GM12878 (cell line): ENCODE measurements around the gene TAF11L14. TPM values are rescaled to one million over a fixed set of nuclear protein-coding genes. Genes with fewer than 3 reads are reported as not detected.

Experiments used
- ATAC-seq: fragments of 200-7000 bp; cut with Tn5 transposase; 3 replicates; pipeline ENCODE4 v1.9.1; 2020; ENCODE audit warnings: mild to moderate bottlenecking, moderate library complexity
- BruUV-seq: library from RNA; stranded (reverse); fragments of 400-500 nt; replicated peaks from 2 replicates; lab custom pipeline; 2021; lab: Mats Ljungman, UMichigan
- CTCF ChIA-PET: fragments of 300-600 bp; sonication (Branson Sonifier 250); formaldehyde crosslinking; extraction: SDS; loops from one replicate; lab custom pipeline; 2021; ENCODE audit warnings: inconsistent platforms; lab: Yijun Ruan, JAX
- POLR2A ChIA-PET: fragments of 350-600 bp; formaldehyde crosslinking; extraction: SDS; loops from one replicate; lab custom pipeline; 2021; ENCODE audit warnings: inconsistent platforms; lab: Charles Lee
- RAD21 ChIA-PET: fragments of 300-600 bp; sonication (Branson Sonifier 250); formaldehyde crosslinking; loops from one replicate; lab custom pipeline; 2023; ENCODE audit warnings: antibody characterized with exemption; ENCODE audit not compliant: unreplicated experiment; lab: Charles Lee
- SMC1A ChIA-PET: fragments of 300-600 bp; sonication (Branson Sonifier 250); formaldehyde crosslinking; loops from one replicate; lab custom pipeline; 2023; ENCODE audit not compliant: unreplicated experiment, uncharacterized antibody; lab: Charles Lee
- DNase-seq: peaks from one replicate; pipeline ENCODE4 v3.0.0-alpha.2; 2011; ENCODE audit warnings: low read depth, low spot score
- FAIRE-seq: peaks from 3 replicates; lab custom pipeline; 2011; peaks lifted over from hg19 to GRCh38; lab: Jason Lieb, UNC
- H2AFZ ChIP-seq: 2 replicates; pipeline ENCODE4 v1.6.0; 2011; ENCODE audit warnings: low read depth, low read length, control low read depth; ENCODE audit not compliant: control insufficient read depth
- H3K27ac ChIP-seq: 2 replicates; pipeline ENCODE4 v1.5.1; 2011; ENCODE audit warnings: control low read depth; ENCODE audit not compliant: control insufficient read depth, insufficient read depth
- H3K27me3 ChIP-seq, 2 experiments: replicated peaks in 1 of 2; 2 replicates each; pipeline versions ENCODE4 v1.6.0 to v1.6.1; 2011; ENCODE audit warnings: low read length in 1 of 2; ENCODE audit not compliant: control insufficient read depth in 2 of 2, insufficient read depth in 2 of 2
- H3K36me3 ChIP-seq, 2 experiments: 2 replicates each; pipeline ENCODE4 v1.5.1; 2011; ENCODE audit warnings: low read length in 1 of 2; ENCODE audit not compliant: control insufficient read depth in 2 of 2, insufficient read depth in 2 of 2
- H3K4me1 ChIP-seq: 2 replicates; pipeline ENCODE4 v1.6.1; 2011; ENCODE audit warnings: mild to moderate bottlenecking, low read length, moderate library complexity, mixed read lengths; ENCODE audit not compliant: control insufficient read depth, insufficient read depth
- H3K4me2 ChIP-seq: 2 replicates; pipeline ENCODE4 v1.6.0; 2011; ENCODE audit warnings: control low read depth; ENCODE audit not compliant: control insufficient read depth, insufficient read depth
- H3K4me3 ChIP-seq: fragments of 200-600 bp; sonication (generic); 2 replicates; pipeline ENCODE4 v1.5.1; 2016
- H3K79me2 ChIP-seq: 2 replicates; pipeline ENCODE4 v1.6.0; 2011; ENCODE audit warnings: low read length; ENCODE audit not compliant: control insufficient read depth, insufficient read depth
- H3K9ac ChIP-seq: 2 replicates; pipeline ENCODE4 v1.8.0; 2011; ENCODE audit warnings: low read length, control low read depth, mixed read lengths; ENCODE audit not compliant: control insufficient read depth, insufficient read depth
- H3K9me3 ChIP-seq: replicated peaks from 3 replicates; pipeline ENCODE4 v1.5.1; 2011; ENCODE audit warnings: mild to moderate bottlenecking, low read length; ENCODE audit not compliant: control insufficient read depth, insufficient read depth
- H4K20me1 ChIP-seq: 2 replicates; pipeline ENCODE4 v1.6.0; 2011; ENCODE audit not compliant: control insufficient read depth, insufficient read depth
- CHD1 ChIP-seq: IDR thresholded peaks from 2 replicates; pipeline ENCODE4 v1.6.1; 2012; ENCODE audit warnings: low read depth, low read length, improper control_type of control experiment
- IRF4 ChIP-seq: IDR thresholded peaks from 2 replicates; pipeline ENCODE4 v1.6.1; 2011; ENCODE audit warnings: low read depth, low read length
- KLF5 ChIP-seq: fragments of 450-650 bp; IDR thresholded peaks from 2 replicates; pipeline ENCODE4 v1.6.1; 2014; ENCODE audit warnings: mild to moderate bottlenecking; ENCODE audit not compliant: partially characterized antibody
- SIX5 ChIP-seq: IDR thresholded peaks from 2 replicates; pipeline ENCODE4 v1.6.1; 2011; ENCODE audit warnings: mild to moderate bottlenecking, low read depth, low read length, moderate library complexity; ENCODE audit not compliant: severe bottlenecking
- ZBTB11 ChIP-seq: fragments of 450-650 bp; formaldehyde crosslinking; IDR thresholded peaks from 2 replicates; pipeline ENCODE4 v1.5.0; 2022; ENCODE audit warnings: mild to moderate bottlenecking, missing genetic modification characterization
- ZBTB33 ChIP-seq: fragments of 450-650 bp; IDR thresholded peaks from 2 replicates; pipeline ENCODE4 v1.6.1; 2017; ENCODE audit warnings: mild to moderate bottlenecking
- ZSCAN29 ChIP-seq: fragments of 450-650 bp; IDR thresholded peaks from 2 replicates; pipeline ENCODE4 v1.6.1; 2017; ENCODE audit warnings: mild to moderate bottlenecking, moderate library complexity
- whole genome bisulfite sequencing: methylation state at CpG from one replicate; pipeline ENCODE4 v1.1.6; 2016; ENCODE audit warnings: low lambda C conversion rate; ENCODE audit not compliant: insufficient replicate concordance, insufficient coverage; ENCODE audit errors: missing lambda C conversion rate; 5-methylcytosine and 5-hydroxymethylcytosine counted together
- in situ Hi-C: fragments of 300-500 bp; cut with MboI; formaldehyde crosslinking; loops from 9 replicates; pipeline ENCODE4 v1.14.3; 2018; ENCODE audit warnings: mixed read lengths
- intact Hi-C: fragments of 100-400 bp; cut with micrococcal nuclease; formaldehyde crosslinking; loops from one replicate; pipeline ENCODE4 v1.14.2; 2022; ENCODE audit not compliant: unreplicated experiment
- polyA plus RNA-seq, 11 experiments: library from polyadenylated mRNA; depleted of rRNA in 4 of 11; unstranded in 6 of 11; stranded (reverse) in 5 of 11; fragments of >200 nt; fragmentation: Nextera tagmentation in 4 of 11; fragmentation: Illumina TruSeq in 1 of 11; extraction: Ambion mirVana in 4 of 11; extraction: Trizol in 1 of 11; gene quantifications; 1 replicate in 1 of 11; 2 replicates in 10 of 11; pipeline versions ENCODE4 v1.2.1 to v1.2.3, GENCODE V29; 2011 to 2016; ENCODE audit warnings: inconsistent platforms in 2 of 11, missing spikeins in 2 of 11, low read depth in 1 of 11
- total RNA-seq, 4 experiments: library from RNA; depleted of rRNA in 3 of 4; stranded (reverse); fragments of >200 nt in 3 of 4; fragmentation: Illumina TruSeq in 1 of 4; extraction: Trizol in 1 of 4; gene quantifications; 2 replicates each; pipeline versions ENCODE4 v1.2.1 to v1.2.3, GENCODE V29; 2013 to 2021
- TF ChIP-seq, protein P1 (sequence below): IDR thresholded peaks from 2 replicates; pipeline ENCODE4 v1.6.1; 2012; ENCODE audit warnings: mild to moderate bottlenecking, low read depth, low read length
- TF ChIP-seq, protein P2 (sequence below): fragments of 450-650 bp; IDR thresholded peaks from 2 replicates; pipeline ENCODE4 v1.6.1; 2017; ENCODE audit warnings: low read depth, mild to moderate bottlenecking, moderate library complexity

The TAF11L14 gene
- total and polyA plus RNA-seq, 10 of the 15 experiments (the other 5 are each of a cell fraction or from before 2014, with no cell fraction given), result not detected

- H4K20me1 ChIP-seq, result no peaks in the 10 kb centered on the region
- no peaks in the 10 kb centered on the region for H3K4me1 ChIP-seq
- ChIA-PET CTCF (no interaction called here), POLR2A (no interaction called here), RAD21 (no interaction called here), SMC1A (no interaction called here)
- H3K79me2 ChIP-seq, result no peaks in the 10 kb centered on the region
- H3K9ac ChIP-seq, result no peak overlapping the region
- H3K4me2 ChIP-seq, result no peak overlapping the region
- TF ChIP-seq SIX5 (no peak), ZBTB11 (no peak), ZBTB33 (no peak), CHD1 (no peak), IRF4 (no peak), ZSCAN29 (no peak), KLF5 (no peak)
- TF ChIP-seq, protein P1, sequence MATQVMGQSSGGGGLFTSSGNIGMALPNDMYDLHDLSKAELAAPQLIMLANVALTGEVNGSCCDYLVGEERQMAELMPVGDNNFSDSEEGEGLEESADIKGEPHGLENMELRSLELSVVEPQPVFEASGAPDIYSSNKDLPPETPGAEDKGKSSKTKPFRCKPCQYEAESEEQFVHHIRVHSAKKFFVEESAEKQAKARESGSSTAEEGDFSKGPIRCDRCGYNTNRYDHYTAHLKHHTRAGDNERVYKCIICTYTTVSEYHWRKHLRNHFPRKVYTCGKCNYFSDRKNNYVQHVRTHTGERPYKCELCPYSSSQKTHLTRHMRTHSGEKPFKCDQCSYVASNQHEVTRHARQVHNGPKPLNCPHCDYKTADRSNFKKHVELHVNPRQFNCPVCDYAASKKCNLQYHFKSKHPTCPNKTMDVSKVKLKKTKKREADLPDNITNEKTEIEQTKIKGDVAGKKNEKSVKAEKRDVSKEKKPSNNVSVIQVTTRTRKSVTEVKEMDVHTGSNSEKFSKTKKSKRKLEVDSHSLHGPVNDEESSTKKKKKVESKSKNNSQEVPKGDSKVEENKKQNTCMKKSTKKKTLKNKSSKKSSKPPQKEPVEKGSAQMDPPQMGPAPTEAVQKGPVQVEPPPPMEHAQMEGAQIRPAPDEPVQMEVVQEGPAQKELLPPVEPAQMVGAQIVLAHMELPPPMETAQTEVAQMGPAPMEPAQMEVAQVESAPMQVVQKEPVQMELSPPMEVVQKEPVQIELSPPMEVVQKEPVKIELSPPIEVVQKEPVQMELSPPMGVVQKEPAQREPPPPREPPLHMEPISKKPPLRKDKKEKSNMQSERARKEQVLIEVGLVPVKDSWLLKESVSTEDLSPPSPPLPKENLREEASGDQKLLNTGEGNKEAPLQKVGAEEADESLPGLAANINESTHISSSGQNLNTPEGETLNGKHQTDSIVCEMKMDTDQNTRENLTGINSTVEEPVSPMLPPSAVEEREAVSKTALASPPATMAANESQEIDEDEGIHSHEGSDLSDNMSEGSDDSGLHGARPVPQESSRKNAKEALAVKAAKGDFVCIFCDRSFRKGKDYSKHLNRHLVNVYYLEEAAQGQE, result no peak
- TF ChIP-seq, protein P2, sequence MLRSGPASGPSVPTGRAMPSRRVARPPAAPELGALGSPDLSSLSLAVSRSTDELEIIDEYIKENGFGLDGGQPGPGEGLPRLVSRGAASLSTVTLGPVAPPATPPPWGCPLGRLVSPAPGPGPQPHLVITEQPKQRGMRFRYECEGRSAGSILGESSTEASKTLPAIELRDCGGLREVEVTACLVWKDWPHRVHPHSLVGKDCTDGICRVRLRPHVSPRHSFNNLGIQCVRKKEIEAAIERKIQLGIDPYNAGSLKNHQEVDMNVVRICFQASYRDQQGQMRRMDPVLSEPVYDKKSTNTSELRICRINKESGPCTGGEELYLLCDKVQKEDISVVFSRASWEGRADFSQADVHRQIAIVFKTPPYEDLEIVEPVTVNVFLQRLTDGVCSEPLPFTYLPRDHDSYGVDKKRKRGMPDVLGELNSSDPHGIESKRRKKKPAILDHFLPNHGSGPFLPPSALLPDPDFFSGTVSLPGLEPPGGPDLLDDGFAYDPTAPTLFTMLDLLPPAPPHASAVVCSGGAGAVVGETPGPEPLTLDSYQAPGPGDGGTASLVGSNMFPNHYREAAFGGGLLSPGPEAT, result no peak
- ATAC-seq (no peak), DNase-seq (no peak), FAIRE-seq (no peak)
- WGBS, result 3% methylated on average over 3 of the region's 3 CpGs
- in situ Hi-C loops, result no loop called here
- no peaks in the 10 kb centered on the region for H3K27me3 ChIP-seq
- no TSS peak for BruUV-seq
- no peak overlapping the region for H2AFZ ChIP-seq
- no peaks in the 10 kb centered on the region; the same call in 2 of the 3 replicates for H3K9me3 ChIP-seq
- no peak overlapping the region for H3K4me3 ChIP-seq
- H3K27ac ChIP-seq, result no peak overlapping the region
- intact Hi-C loops, result no loop called here
- H3K36me3 ChIP-seq, result no peaks in the 10 kb centered on the region
These were observed 32.5 kb downstream of the TAF11L14 start for GRCh38 chr5:17666726-17667235.
